A673 (cell line): Measurements from ENCODE around the gene RNU5D-1. TPM values are rescaled to one million over a fixed set of nuclear protein-coding genes. Genes with fewer than 3 reads are reported as not detected.
"Not testable (repeated sequence)": the region's sequence is repeated elsewhere in the genome, so short reads cannot be mapped to it uniquely, and the experiment has no call there.

Experiments
- BruUV-seq: library from RNA; stranded (reverse); fragments of 400-500 nt; replicated peaks from 2 replicates; lab custom pipeline; 2021; lab: Mats Ljungman, UMichigan
- CTCF ChIA-PET: fragments of 300-600 bp; sonication (Branson Sonifier 250); formaldehyde crosslinking; loops from one replicate; lab custom pipeline; 2022; ENCODE audit warnings: antibody characterized with exemption; lab: Charles Lee
- POLR2A ChIA-PET: fragments of 300-600 bp; sonication (Branson Sonifier 250); formaldehyde crosslinking; loops from one replicate; lab custom pipeline; 2022; ENCODE audit warnings: antibody characterized with exemption; ENCODE audit not compliant: low non-redundant PET; lab: Charles Lee
- DNase-seq: peaks from one replicate; pipeline ENCODE4 v3.0.0-alpha.2; 2015; ENCODE audit warnings: low spot score
- H3K27ac ChIP-seq: fragments of 200-600 bp; sonication (generic); 2 replicates; pipeline ENCODE4 v1.5.1; 2016; ENCODE audit warnings: mixed run types, low read depth, mild to moderate bottlenecking, mixed read lengths, antibody characterized with exemption, low read length; ENCODE audit not compliant: poor library complexity, severe bottlenecking
- H3K27me3 ChIP-seq: fragments of 200-600 bp; sonication (generic); replicated peaks from 2 replicates; pipeline ENCODE4 v1.6.1; 2017; ENCODE audit warnings: mixed run types, low read depth, mild to moderate bottlenecking, mixed read lengths, antibody characterized with exemption, low read length; ENCODE audit not compliant: insufficient read depth, poor library complexity
- H3K36me3 ChIP-seq: fragments of 200-600 bp; sonication (generic); 2 replicates; pipeline ENCODE4 v1.6.1; 2016; ENCODE audit warnings: mixed run types, mild to moderate bottlenecking, mixed read lengths, antibody characterized with exemption, low read length; ENCODE audit not compliant: insufficient read depth, poor library complexity, severe bottlenecking
- H3K4me1 ChIP-seq: fragments of 200-600 bp; sonication (generic); 2 replicates; pipeline ENCODE4 v1.6.1; 2017; ENCODE audit warnings: mixed run types, mild to moderate bottlenecking, mixed read lengths, antibody characterized with exemption, low read length; ENCODE audit not compliant: insufficient read depth, poor library complexity, severe bottlenecking
- H3K4me3 ChIP-seq: fragments of 200-600 bp; sonication (generic); 2 replicates; pipeline ENCODE4 v1.5.1; 2016; ENCODE audit warnings: low read depth, mixed run types, mild to moderate bottlenecking, mixed read lengths, low read length; ENCODE audit not compliant: poor library complexity, severe bottlenecking
- H3K9me3 ChIP-seq: fragments of 200-600 bp; sonication (generic); 2 replicates; pipeline ENCODE4 v1.6.1; 2016; ENCODE audit warnings: mixed run types, low read depth, mild to moderate bottlenecking, mixed read lengths, antibody characterized with exemption, low read length; ENCODE audit not compliant: poor library complexity, severe bottlenecking
- CTCF ChIP-seq: fragments of 300-800, 200-600 bp; sonication (generic); conservative IDR thresholded peaks from 2 replicates; pipeline ENCODE4 v1.5.1; 2017; ENCODE audit warnings: low read depth, mild to moderate bottlenecking, antibody characterized with exemption, low read length, moderate library complexity, mixed read lengths
- EZH2 ChIP-seq: fragments of 200-600 bp; sonication (generic); IDR thresholded peaks from 2 replicates; pipeline ENCODE4 v1.6.1; 2017; ENCODE audit warnings: borderline replicate concordance, low read depth, mild to moderate bottlenecking, mixed read lengths, antibody characterized with exemption, low read length; ENCODE audit not compliant: poor library complexity, severe bottlenecking
- intact Hi-C: fragments of 100-400 bp; cut with micrococcal nuclease; formaldehyde crosslinking; loops from one replicate; pipeline ENCODE4 v1.10.0; 2022; ENCODE audit not compliant: unreplicated experiment
- total RNA-seq: library from RNA; stranded (reverse); gene quantifications from 2 replicates; pipeline ENCODE4 v1.2.3, GENCODE V29; 2021

RNU5D-1 gene
- total RNA-seq, 1 experiment from 2014 or later = not detected

- CTCF ChIA-PET = no interaction called here
- intact Hi-C loops = no loop called here
- BruUV-seq = no TSS peak
- Histone ChIP-seq H3K27me3 (no peaks in the 10 kb centered on the region), H3K9me3 (no peaks in the 10 kb centered on the region), H3K4me1 (no peaks in the 10 kb centered on the region), H3K36me3 (no peaks in the 10 kb centered on the region), H3K4me3 (no peak overlapping the region), H3K27ac (no peak overlapping the region)
- POLR2A ChIA-PET = no interaction called here
- no peak for DNase-seq
- TF ChIP-seq EZH2 (no peak), CTCF (no peak)
Observed at GRCh38 chr1:44705470-44705869, 25.5 kb downstream of the RNU5D-1 start.

GRCh38 chr1:44701141-44701573, 29.8 kb downstream of the RNU5D-1 start:
- Histone ChIP-seq H3K9me3 (no peaks in the 10 kb centered on the region), H3K27ac (no peak overlapping the region), H3K36me3 (no peaks in the 10 kb centered on the region), H3K4me1 (no peaks in the 10 kb centered on the region), H3K4me3 (no peak overlapping the region), H3K27me3 (no peaks in the 10 kb centered on the region)
- DNase-seq = no peak
- intact Hi-C loops = no loop called here
- TF ChIP-seq EZH2 (no peak), CTCF (no peak)
- BruUV-seq = no TSS peak
- CTCF ChIA-PET = interaction anchor here (0.6 kb wide), 1 partner anchor 14 kb away, joined by 4 read pairs; no protein-coding TSS in a partner anchor
- POLR2A ChIA-PET = no interaction called here

- Histone ChIP-seq H3K9me3 (no peaks in the 10 kb centered on the region), H3K36me3 (no peaks in the 10 kb centered on the region), H3K27me3 (no peaks in the 10 kb centered on the region), H3K4me1 (no peaks in the 10 kb centered on the region), H3K4me3 (no peak overlapping the region), H3K27ac (no peak overlapping the region)
- intact Hi-C loops = no loop called here
- no peak for TF ChIP-seq EZH2
- TF ChIP-seq CTCF = no peak
- no peak for DNase-seq
- no TSS peak for BruUV-seq
- ChIA-PET CTCF (interaction anchor here (0.6 kb wide), 1 partner anchor 14 kb away, joined by 4 read pairs; no protein-coding TSS in a partner anchor), POLR2A (no interaction called here)
Observed at GRCh38 chr1:44700573-44700972, 30.4 kb downstream of the RNU5D-1 start.

GRCh38 chr1:44699375-44699774, 31.6 kb downstream of the RNU5D-1 start:
- intact Hi-C loops, H3K27ac ChIP-seq, H3K27me3 ChIP-seq, H3K4me1 ChIP-seq, H3K9me3 ChIP-seq, BruUV-seq, CTCF ChIA-PET, DNase-seq, H3K4me3 ChIP-seq, H3K36me3 ChIP-seq, POLR2A ChIA-PET: not testable (repeated sequence)
